Stimulated activated CD8-positive, alpha-beta memory T cell treated with anti-CD3 and anti-CD28 coated beads, Interleukin-15, amount 100 ng/mL, for 24 hours (primary cell): ENCODE measurements around the gene VWC2L.

Experiments
- DNase-seq: peaks from one replicate; pipeline ENCODE4 v3.0.0-alpha.2; 2020; ENCODE audit warnings: low read depth

The VWC2L gene

DNA sequence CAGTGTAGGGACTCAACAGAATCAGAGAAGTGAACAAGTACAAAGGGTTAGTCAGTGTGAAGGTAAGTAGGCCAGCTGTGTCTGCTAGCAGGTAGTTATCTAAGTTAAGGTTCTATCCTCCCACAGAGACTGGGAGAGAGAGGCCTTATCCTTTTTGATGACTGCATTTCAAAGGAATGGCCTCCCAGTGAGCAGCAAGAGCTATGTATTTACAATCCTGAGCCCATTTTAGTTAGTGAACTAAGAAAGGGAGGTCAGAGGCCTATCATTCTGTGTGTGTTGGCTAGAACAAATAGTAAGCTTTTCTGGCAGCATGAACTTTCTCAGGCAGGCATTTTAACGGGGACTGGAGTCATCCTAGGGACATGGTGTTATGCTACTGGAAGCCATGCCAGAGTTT is 182.9 kb downstream of the VWC2L start:
- no peak for DNase-seq

DNA sequence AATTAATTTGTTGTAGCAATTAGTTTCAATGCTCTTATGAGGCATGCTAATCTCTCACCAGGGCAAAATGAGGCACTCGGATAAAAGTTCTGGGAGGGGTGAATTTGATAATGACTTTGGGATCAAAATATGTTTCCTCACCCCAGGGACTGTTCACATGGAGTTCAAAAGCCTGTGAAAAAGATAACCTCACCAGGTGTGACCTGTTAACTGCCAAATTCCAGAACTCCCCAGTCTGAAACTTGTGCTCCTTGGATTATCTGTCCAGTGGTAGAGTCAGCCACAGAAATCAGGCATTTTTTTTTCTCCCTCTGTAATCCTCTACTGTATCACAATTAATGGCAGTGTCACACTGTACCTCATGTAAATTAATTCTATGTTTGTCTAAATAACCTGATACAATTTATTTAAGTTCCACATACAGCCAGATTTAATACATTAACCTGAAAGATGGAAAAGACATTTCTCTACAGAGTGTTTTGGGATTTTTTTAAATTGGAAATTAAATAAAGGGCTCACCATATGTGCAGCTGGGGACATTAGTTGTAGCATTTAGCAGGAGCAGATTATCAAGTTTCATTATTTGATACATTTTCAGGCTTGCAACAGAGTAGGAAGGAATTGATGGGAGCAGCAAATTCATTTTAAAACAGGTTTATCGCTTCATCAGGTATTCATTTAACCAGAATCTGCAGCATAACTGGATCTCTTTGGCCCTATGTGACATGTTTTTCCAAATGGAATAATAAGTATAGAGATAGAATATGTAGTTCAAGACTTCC is 191.2 kb downstream of the VWC2L start:
- DNase-seq, result no peak

DNA sequence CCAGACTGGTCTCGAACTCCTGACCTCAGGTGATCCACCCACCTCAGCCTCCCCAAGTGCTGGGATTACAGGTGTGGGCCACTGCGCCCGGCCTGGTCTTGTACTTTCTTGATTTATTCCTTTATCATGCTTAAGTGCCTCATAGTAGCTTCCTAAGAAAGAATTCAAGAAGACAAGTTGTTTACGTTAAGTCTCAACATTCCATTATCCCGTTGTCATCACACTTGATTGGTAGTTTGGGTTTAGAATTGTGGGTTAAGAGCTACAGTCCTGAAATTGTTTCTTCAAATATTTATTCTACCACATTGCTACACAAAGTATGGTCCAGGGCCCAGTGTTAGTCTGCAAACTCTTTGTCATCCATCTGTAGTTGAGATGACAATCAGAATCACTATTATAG is 194.0 kb downstream of the VWC2L start:
- no peak for DNase-seq

DNA sequence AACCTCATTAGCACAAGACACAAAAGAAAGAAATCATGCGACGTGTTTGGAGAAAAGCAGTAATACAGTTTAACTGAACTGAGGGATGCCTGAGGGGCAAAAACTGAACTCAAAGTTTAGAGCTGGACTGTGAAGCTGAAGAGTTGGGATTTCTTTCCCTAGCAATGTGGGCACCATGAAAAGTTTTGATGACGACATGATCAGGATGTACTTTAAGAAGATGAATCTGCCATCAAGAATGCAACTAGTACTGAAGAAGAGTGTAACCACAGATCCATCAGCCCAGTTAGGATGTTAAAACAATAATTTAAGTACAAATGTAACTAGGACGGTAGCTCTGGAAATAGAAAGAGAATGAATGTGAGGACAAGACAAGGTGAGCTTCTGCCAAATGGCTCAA is 196.2 kb downstream of the VWC2L start:
- no peak for DNase-seq

DNA sequence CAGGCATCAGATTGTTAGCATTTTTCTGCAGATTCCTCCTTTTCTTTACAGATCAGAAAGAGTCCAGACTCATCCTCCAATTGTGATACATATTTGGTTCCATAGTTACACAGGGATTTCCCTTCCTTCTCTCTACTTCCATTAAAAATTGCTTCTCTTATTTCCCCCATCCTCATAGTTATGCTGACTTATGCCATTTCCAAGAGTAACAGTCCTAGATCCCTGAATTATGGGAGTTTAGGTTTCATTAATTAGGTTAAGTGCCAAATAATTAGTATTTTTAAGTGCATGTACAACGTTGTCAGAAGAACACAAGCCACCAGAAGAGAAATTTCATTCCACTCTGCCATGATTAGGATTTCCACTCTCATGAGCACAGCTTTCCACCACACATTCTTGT is 200.2 kb downstream of the VWC2L start:
- DNase-seq, result no peak

DNA sequence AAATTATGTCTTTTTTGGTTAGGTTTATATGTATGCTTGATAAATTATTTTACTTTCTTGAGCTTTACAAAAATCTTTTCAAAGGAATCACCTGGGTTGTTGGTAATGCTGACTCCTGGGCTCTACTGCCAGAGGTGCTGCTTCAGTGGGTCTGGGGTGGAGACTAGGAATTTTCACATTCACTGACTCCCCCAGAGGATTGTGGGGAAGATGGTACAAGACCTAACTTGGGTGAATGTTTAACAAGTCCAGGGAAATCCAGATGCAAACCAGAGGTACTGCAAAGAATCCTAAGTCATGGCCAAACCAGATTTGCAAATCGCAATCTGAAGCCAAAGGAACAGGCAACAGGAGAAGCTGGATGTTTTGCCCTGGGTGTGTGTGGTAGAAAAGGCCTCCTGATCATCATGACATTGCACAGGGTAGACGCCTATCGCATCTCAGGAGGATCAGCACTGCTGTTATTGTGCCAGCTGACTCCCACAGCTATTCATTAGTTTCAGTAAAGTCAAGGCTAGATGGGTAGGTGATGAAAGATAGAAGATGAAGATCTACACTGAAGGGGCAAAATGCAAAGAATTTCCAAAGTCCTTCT is 213.4 kb downstream of the VWC2L start:
- DNase-seq, result no peak

DNA sequence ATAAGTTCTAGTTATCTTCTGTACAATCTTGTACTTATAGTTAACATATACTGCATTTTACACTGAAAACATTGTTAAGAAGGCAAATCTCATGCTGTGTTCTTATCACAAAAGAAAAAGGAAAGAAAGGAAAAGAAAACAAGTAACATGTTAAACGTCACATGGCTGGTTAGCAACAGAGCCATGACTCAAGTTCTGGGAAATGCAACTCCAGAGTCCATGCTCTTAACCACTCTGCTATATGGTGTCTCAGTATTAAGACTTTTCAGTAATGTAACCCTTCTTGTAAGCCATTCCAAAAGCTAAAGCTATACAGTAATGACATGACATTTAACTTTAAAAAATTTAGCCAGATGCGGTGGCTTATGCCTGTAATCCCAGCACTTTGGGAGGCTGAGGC is 217.2 kb downstream of the VWC2L start:
- no peak for DNase-seq
